Uterus (tissue), 2 donors: ENCODE results near the gene TDRKH.

ENCODE experiments used
- CTCF ChIP-seq, 4 experiments: fragments of 200-600 bp in 2 of 4; fragments of 450-650 bp in 2 of 4; sonication (generic) in 2 of 4; IDR thresholded peaks; one replicate each; pipeline ENCODE4 v1.5.1; 2016 to 2019; ENCODE audit warnings: antibody characterized with exemption in 4 of 4, mild to moderate bottlenecking in 2 of 4, moderate library complexity in 1 of 4
- POLR2A ChIP-seq, 2 donors: fragments of 450-650 bp; IDR thresholded peaks; one replicate each; pipeline ENCODE4 v1.6.1; 2016; ENCODE audit warnings: antibody characterized with exemption in 2 of 2, mild to moderate bottlenecking in 1 of 2, moderate library complexity in 1 of 2

GRCh38 chr1:151790071-151790939 is at the start of gene TDRKH:
- TF ChIP-seq POLR2A (IDR thresholded peaks at IDR 0.05): peak; percentile 57 to 69
- peak in 2 of 4 experiments; percentile 19 to 33 for TF ChIP-seq CTCF (IDR thresholded peaks at IDR 0.05)
